Caco-2 (cell line): Measurements from ENCODE around the gene SGMS1. TPM values are rescaled to one million over a fixed set of nuclear protein-coding genes. Genes with fewer than 3 reads are reported as not detected.
A peak's percentile ranks its signal among the peaks of the same experiment; 100 is the strongest.

Experiments
- BruUV-seq: library from RNA; stranded (reverse); fragments of 400-500 nt; replicated peaks from 2 replicates; lab custom pipeline; 2021; lab: Mats Ljungman, UMichigan
- CTCF ChIA-PET: fragments of 300-600 bp; sonication (Branson Sonifier 250); formaldehyde crosslinking; loops from one replicate; lab custom pipeline; 2022; ENCODE audit warnings: antibody characterized with exemption; lab: Charles Lee
- POLR2A ChIA-PET: fragments of 300-600 bp; sonication (Branson Sonifier 250); formaldehyde crosslinking; loops from one replicate; lab custom pipeline; 2022; ENCODE audit warnings: antibody characterized with exemption; lab: Charles Lee
- DNase-seq, 2 experiments: peaks; one replicate each; pipeline versions ENCODE4 v3.0.0 to v3.0.0-alpha.2; 2020 to 2022
- H3K27me3 ChIP-seq: replicated peaks from 2 replicates; pipeline ENCODE4 v1.6.0; 2011; ENCODE audit warnings: low read length; ENCODE audit not compliant: control insufficient read depth, insufficient read depth
- H3K36me3 ChIP-seq: 2 replicates; pipeline ENCODE4 v1.5.1; 2011; ENCODE audit warnings: low read length; ENCODE audit not compliant: control insufficient read depth, insufficient read depth
- H3K4me1 ChIP-seq: fragments of 250-450 bp; sonication (Bioruptor Pico); 2 replicates; pipeline ENCODE4 v1.5.1; 2020; ENCODE audit warnings: mild to moderate bottlenecking
- H3K4me3 ChIP-seq: 2 replicates; pipeline ENCODE4 v1.5.1; 2011; ENCODE audit warnings: low read depth, mild to moderate bottlenecking, control low read depth, low read length
- H3K9me3 ChIP-seq: fragments of 250-450 bp; sonication (Bioruptor Pico); 2 replicates; pipeline ENCODE4 v1.5.1; 2020; ENCODE audit warnings: mild to moderate bottlenecking, moderate library complexity
- H3K27ac Mint-ChIP-seq: one replicate; pipeline ENCODE4 v1.8.0; 2022; ENCODE audit warnings: mixed read lengths; ENCODE audit not compliant: unreplicated experiment
- H3K27me3 Mint-ChIP-seq: one replicate; pipeline ENCODE4 v1.8.0; 2022; ENCODE audit warnings: mixed read lengths; ENCODE audit not compliant: insufficient read depth, unreplicated experiment
- H3K36me3 Mint-ChIP-seq: one replicate; pipeline ENCODE4 v1.8.0; 2022; ENCODE audit warnings: mild to moderate bottlenecking, mixed read lengths; ENCODE audit not compliant: insufficient read depth, unreplicated experiment
- H3K4me1 Mint-ChIP-seq: one replicate; pipeline ENCODE4 v1.8.0; 2022; ENCODE audit warnings: low read depth, mixed read lengths; ENCODE audit not compliant: unreplicated experiment
- H3K4me3 Mint-ChIP-seq: one replicate; pipeline ENCODE4 v1.8.0; 2022; ENCODE audit warnings: mild to moderate bottlenecking, moderate library complexity, mixed read lengths; ENCODE audit not compliant: unreplicated experiment
- H3K9me3 Mint-ChIP-seq: one replicate; pipeline ENCODE4 v1.8.0; 2022; ENCODE audit warnings: mixed read lengths; ENCODE audit not compliant: unreplicated experiment
- intact Hi-C: fragments of 100-400 bp; cut with micrococcal nuclease; formaldehyde crosslinking; loops from one replicate; pipeline ENCODE4 v1.10.0; 2022; ENCODE audit not compliant: unreplicated experiment
- total RNA-seq: library from RNA; stranded (reverse); gene quantifications from 2 replicates; pipeline ENCODE4 v1.2.3, GENCODE V29; 2022
- TF ChIP-seq, protein P1 (sequence below), 2 experiments: fragments of 200-600 bp in 1 of 2; IDR thresholded peaks; 1 replicate in 1 of 2; 2 replicates in 1 of 2; pipeline versions ENCODE4 v1.5.1 to v1.8.0; 2011 to 2022; ENCODE audit warnings: antibody characterized with exemption in 1 of 2, control low read depth in 1 of 2, inconsistent platforms in 1 of 2, low read depth in 1 of 2, low read length in 1 of 2, mild to moderate bottlenecking in 1 of 2, moderate library complexity in 1 of 2; ENCODE audit not compliant: insufficient read depth in 1 of 2, severe bottlenecking in 1 of 2, unreplicated experiment in 1 of 2

Gene SGMS1
- total RNA-seq, 1 experiment from 2014 or later, result 30.5 TPM

DNA sequence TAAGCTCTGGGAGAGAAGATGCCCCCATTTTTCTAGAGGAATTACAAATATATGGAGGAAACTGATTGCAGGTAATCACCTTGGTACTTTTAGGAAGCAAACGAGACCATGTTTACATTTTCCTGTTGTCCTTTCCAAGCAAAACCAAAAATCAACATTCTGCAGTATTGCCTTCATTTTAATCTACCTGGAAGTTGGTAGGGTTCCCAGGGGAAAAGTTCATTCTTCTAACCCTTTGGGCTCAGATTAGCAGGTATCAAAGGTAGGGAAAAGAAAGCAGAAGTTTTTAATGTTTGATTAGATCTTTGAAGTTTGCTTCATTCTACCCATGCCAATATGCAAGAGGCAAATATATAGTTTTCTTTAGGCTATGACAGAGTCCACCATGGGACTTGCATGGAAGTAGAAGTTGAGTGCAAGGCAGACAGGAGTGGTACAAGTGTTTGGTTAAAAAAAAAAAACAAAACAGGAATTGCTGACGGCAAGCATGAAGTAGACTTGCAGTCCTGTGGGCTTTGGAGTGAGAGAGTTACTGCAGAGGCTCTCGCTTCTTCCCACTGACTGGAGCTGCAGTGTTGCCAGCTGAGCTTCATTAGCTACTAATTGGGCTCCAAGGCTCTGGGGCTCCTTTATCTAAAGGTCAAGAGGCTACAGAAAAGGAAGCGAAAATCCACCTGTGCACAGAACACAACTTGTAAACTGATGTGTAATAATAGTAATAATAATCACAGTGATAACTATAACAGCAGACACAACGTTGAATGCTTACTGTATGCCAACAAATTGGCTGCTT, 343.5 kb downstream of the SGMS1 start:
- Mint-ChIP-seq H3K9me3 (no peaks in the 10 kb centered on the region), H3K4me1 (peaks cover 5% of the 10 kb centered on the region), H3K36me3 (no peaks in the 10 kb centered on the region), H3K4me3 (no peak overlapping the region), H3K27me3 (peaks cover 19% of the 10 kb centered on the region), H3K27ac (no peak overlapping the region)
- no peaks in the 10 kb centered on the region for H3K4me1 ChIP-seq
- H3K4me3 ChIP-seq, result no peak overlapping the region
- no TSS peak for BruUV-seq
- no peak for DNase-seq
- TF ChIP-seq, protein P1, sequence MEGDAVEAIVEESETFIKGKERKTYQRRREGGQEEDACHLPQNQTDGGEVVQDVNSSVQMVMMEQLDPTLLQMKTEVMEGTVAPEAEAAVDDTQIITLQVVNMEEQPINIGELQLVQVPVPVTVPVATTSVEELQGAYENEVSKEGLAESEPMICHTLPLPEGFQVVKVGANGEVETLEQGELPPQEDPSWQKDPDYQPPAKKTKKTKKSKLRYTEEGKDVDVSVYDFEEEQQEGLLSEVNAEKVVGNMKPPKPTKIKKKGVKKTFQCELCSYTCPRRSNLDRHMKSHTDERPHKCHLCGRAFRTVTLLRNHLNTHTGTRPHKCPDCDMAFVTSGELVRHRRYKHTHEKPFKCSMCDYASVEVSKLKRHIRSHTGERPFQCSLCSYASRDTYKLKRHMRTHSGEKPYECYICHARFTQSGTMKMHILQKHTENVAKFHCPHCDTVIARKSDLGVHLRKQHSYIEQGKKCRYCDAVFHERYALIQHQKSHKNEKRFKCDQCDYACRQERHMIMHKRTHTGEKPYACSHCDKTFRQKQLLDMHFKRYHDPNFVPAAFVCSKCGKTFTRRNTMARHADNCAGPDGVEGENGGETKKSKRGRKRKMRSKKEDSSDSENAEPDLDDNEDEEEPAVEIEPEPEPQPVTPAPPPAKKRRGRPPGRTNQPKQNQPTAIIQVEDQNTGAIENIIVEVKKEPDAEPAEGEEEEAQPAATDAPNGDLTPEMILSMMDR (IDR thresholded peaks at IDR 0.05; ENCODE audit: insufficient read depth in 1 of 2, low read depth in 1 of 2, low read length in 1 of 2, severe bottlenecking in 1 of 2, unreplicated experiment in 1 of 2), result no peak
- ChIA-PET CTCF (no interaction called here), POLR2A (no interaction called here)
- H3K36me3 ChIP-seq, result no peaks in the 10 kb centered on the region
- H3K27me3 ChIP-seq, result peaks cover 4% of the 10 kb centered on the region; the same call in 1 of the 2 replicates
- H3K9me3 ChIP-seq, result no peaks in the 10 kb centered on the region
- intact Hi-C loops, result no loop called here

DNA sequence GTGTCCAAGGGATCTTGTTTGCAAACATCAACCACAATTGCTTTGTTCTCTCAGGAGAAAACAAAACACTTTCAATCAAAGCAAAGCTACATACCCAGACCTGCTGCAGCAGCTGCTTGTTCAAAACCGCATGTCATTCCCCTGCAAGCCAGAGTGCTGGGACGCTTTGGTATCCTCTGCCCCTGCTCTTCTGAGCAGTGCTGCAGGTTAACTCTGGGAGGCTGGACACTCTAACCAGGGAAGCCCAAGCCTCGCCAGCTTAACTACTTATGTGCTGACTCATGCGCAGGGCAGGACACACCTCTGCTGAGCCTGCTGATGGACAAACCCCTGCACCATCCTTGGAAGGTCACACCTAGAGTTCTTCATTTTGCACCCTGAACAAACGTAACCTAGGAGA, 344.3 kb downstream of the SGMS1 start:
- TF ChIP-seq, protein P1 (IDR thresholded peaks at IDR 0.05; ENCODE audit: insufficient read depth in 1 of 2, low read depth in 1 of 2, low read length in 1 of 2, severe bottlenecking in 1 of 2, unreplicated experiment in 1 of 2), result no peak
- ChIA-PET CTCF (no interaction called here), POLR2A (no interaction called here)
- peak in 1 of 2 experiments; percentile 25 for DNase-seq
- no peaks in the 10 kb centered on the region for H3K36me3 ChIP-seq
- Mint-ChIP-seq H3K9me3 (no peaks in the 10 kb centered on the region), H3K4me1 (peaks cover 5% of the 10 kb centered on the region), H3K4me3 (no peak overlapping the region), H3K36me3 (no peaks in the 10 kb centered on the region), H3K27me3 (peaks cover 19% of the 10 kb centered on the region), H3K27ac (no peak overlapping the region)
- no peak overlapping the region for H3K4me3 ChIP-seq
- peaks cover 4% of the 10 kb centered on the region; the same call in 1 of the 2 replicates for H3K27me3 ChIP-seq
- intact Hi-C loops, result loop anchor here (10.0 kb wide), 1 partner anchor 135 kb away; no protein-coding TSS in a partner anchor
- no peaks in the 10 kb centered on the region for H3K9me3 ChIP-seq
- H3K4me1 ChIP-seq, result no peaks in the 10 kb centered on the region
- BruUV-seq, result no TSS peak

DNA sequence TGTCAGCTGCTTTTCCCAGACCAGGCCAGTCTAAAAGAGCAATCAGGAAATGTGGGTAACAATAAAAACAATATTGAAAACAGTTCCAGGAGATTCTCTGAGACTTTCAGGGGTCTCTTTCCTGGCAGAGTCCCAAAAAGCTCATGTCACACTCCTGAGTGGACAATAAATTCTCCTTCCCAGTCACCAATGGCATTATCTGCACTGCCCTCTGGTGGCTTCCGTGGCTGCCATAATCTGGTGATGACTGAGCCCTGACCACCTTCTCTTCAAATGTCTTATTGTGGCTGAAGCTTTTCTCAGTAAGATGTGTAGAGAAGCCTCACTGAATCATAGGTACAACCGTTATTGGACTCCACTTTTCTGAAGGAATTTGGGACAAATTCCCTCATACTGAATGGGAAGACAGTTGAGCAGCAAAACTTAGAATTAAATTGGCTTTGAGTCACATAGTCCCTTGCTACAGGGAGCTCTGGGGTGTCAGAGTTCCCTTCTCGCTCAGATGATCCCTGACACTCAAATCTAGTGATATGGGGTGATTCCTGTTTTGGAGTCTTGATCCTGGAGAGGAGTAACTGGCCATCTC, 348.0 kb downstream of the SGMS1 start:
- POLR2A ChIA-PET, result no interaction called here
- no peaks in the 10 kb centered on the region for H3K36me3 Mint-ChIP-seq
- H3K27me3 Mint-ChIP-seq, result peaks cover 12% of the 10 kb centered on the region
- H3K4me3 ChIP-seq, result no peak overlapping the region
- no peak overlapping the region for H3K27ac Mint-ChIP-seq
- intact Hi-C loops, result loop anchor here (1.0 to 10.0 kb wide), 3 partner anchors 51 to 682 kb away; no protein-coding TSS in a partner anchor
- no peak overlapping the region for H3K4me3 Mint-ChIP-seq
- H3K36me3 ChIP-seq, result no peaks in the 10 kb centered on the region
- H3K4me1 ChIP-seq, result no peaks in the 10 kb centered on the region
- DNase-seq, result peak; percentile 55 to 74
- CTCF ChIA-PET, result interaction anchor here (0.6 to 1.8 kb wide), 10 partner anchors 9 to 92 kb away, joined by 3 to 7 read pairs (median 3); no protein-coding TSS in a partner anchor
- H3K4me1 Mint-ChIP-seq, result peaks cover 5% of the 10 kb centered on the region
- no peaks in the 10 kb centered on the region for H3K9me3 Mint-ChIP-seq
- peaks cover 4% of the 10 kb centered on the region; the same call in 1 of the 2 replicates for H3K27me3 ChIP-seq
- no peaks in the 10 kb centered on the region for H3K9me3 ChIP-seq
- TF ChIP-seq, protein P1 (IDR thresholded peaks at IDR 0.05; ENCODE audit: insufficient read depth in 1 of 2, low read depth in 1 of 2, low read length in 1 of 2, severe bottlenecking in 1 of 2, unreplicated experiment in 1 of 2), result peak; percentile 78 to 93
- BruUV-seq, result no TSS peak
